ENCODE results near the gene IL17RE. TPM values are rescaled to one million over a fixed set of nuclear protein-coding genes. Genes with fewer than 3 reads are reported as not detected.
A peak's percentile ranks its signal among the peaks of the same experiment; 100 is the strongest.

IL17RE gene
- total and polyA plus RNA-seq, 2 of the 13 experiments (the other 11 are each of a cell fraction or from before 2014, with no cell fraction given), result 14.5 to 24.1 TPM

- TF ChIP-seq DBP (CRISPR knock-in tag; IDR thresholded peaks at IDR 0.05; ENCODE audit: not compliant biosample characterization), result no peak
- TF ChIP-seq ZNF207 (IDR thresholded peaks at IDR 0.05; ENCODE audit: borderline replicate concordance), result no peak
- no peak for TF ChIP-seq SOX6 (IDR thresholded peaks at IDR 0.05)
- peak; percentile 68 for TF ChIP-seq SOX6 (CRISPR knock-in tag; IDR thresholded peaks at IDR 0.05)
- TF ChIP-seq ZNF34 (CRISPR knock-in tag; IDR thresholded peaks at IDR 0.05; ENCODE audit: borderline replicate concordance), result peak; percentile 68; the same call in 1 of the 2 replicates
- peak; percentile 19; the same call in 1 of the 2 replicates for TF ChIP-seq ZBTB33 (CRISPR knock-in tag; IDR thresholded peaks at IDR 0.05)
- TF ChIP-seq SRF (IDR thresholded peaks at IDR 0.05; ENCODE audit: low read depth, low read length), result no peak
- 0 out of 2 replicates have a peak, but pooled peaks have one; percentile 36 for TF ChIP-seq ZSCAN29 (CRISPR knock-in tag; conservative IDR thresholded peaks at IDR 0.05)
- 0 out of 2 replicates have a peak, but pooled peaks have one; percentile 61 for TF ChIP-seq DMAP1 (CRISPR knock-in tag; IDR thresholded peaks at IDR 0.05)
- TF ChIP-seq KDM2A (CRISPR knock-in tag; IDR thresholded peaks at IDR 0.05; ENCODE audit: borderline replicate concordance, low read depth), result peak; percentile 53
- peak; percentile 50; the same call in 1 of the 2 replicates for TF ChIP-seq MEF2D (CRISPR knock-in tag; IDR thresholded peaks at IDR 0.05)
- TF ChIP-seq MIER3 (CRISPR knock-in tag; IDR thresholded peaks at IDR 0.05; ENCODE audit: borderline replicate concordance), result peak; percentile 60; the same call in 1 of the 2 replicates
- TF ChIP-seq FOXK2 (IDR thresholded peaks at IDR 0.05), result peak; percentile 91
- peak; percentile 70 for TF ChIP-seq RBFOX2 (IDR thresholded peaks at IDR 0.05; ENCODE audit: low read depth, low read length)
- TF ChIP-seq SOX13 (IDR thresholded peaks at IDR 0.05), result peak; percentile 64; the same call in 1 of the 2 replicates
- peak in 1 of 2 experiments; percentile 73; a peak in 2 of 4 replicates for TF ChIP-seq SOX13 (CRISPR knock-in tag; conservative IDR thresholded peaks at IDR 0.05 in 1 of 2, IDR thresholded peaks at IDR 0.05 in 1 of 2)
- TF ChIP-seq ZNF703 (CRISPR knock-in tag; IDR thresholded peaks at IDR 0.05; ENCODE audit: borderline replicate concordance), result no peak
- peak; percentile 31; the same call in 1 of the 2 replicates for TF ChIP-seq FOSL2 (CRISPR knock-in tag; IDR thresholded peaks at IDR 0.05)
- 0 out of 2 replicates have a peak, but pooled peaks have one; percentile 16 for TF ChIP-seq ZNF264 (CRISPR knock-in tag; IDR thresholded peaks at IDR 0.05)
- TF ChIP-seq THAP9 (CRISPR knock-in tag; IDR thresholded peaks at IDR 0.05; ENCODE audit: borderline replicate concordance), result peak; percentile 16; the same call in 1 of the 2 replicates
- peak; percentile 66; the same call in 1 of the 2 replicates for TF ChIP-seq ESRRA (CRISPR knock-in tag; IDR thresholded peaks at IDR 0.05; ENCODE audit: low read depth)
- no peak for TF ChIP-seq NFKB2 (CRISPR knock-in tag; IDR thresholded peaks at IDR 0.05; ENCODE audit: borderline replicate concordance)
- no peak for TF ChIP-seq MAF1 (CRISPR knock-in tag; IDR thresholded peaks at IDR 0.05; ENCODE audit: borderline replicate concordance)
These were observed 5.0 kb upstream of the IL17RE start (continued) for GRCh38 chr3:9897408-9898372.

Data from HepG2 (cell line).